Muscle layer of duodenum (tissue), 2 donors: Measurements from ENCODE around the gene KCNJ12.

Experiments
- H3K27ac ChIP-seq: one replicate; pipeline ENCODE4 v1.7.0; 2013; ENCODE audit warnings: mild to moderate bottlenecking, low read length
- H3K27me3 ChIP-seq: one replicate; pipeline ENCODE4 v1.7.0; 2013; ENCODE audit warnings: low read depth, mild to moderate bottlenecking, control low read depth, low read length
- H3K36me3 ChIP-seq, 2 donors: one replicate each; pipeline ENCODE4 v1.7.0; 2013; ENCODE audit warnings: low read length in 2 of 2, control low read depth in 1 of 2, mild to moderate bottlenecking in 1 of 2; ENCODE audit not compliant: insufficient read depth in 2 of 2, control insufficient read depth in 1 of 2
- H3K4me1 ChIP-seq, 2 donors: one replicate each; pipeline ENCODE4 v1.7.0; 2013; ENCODE audit warnings: low read length in 2 of 2, mild to moderate bottlenecking in 2 of 2, control low read depth in 1 of 2, moderate library complexity in 1 of 2; ENCODE audit not compliant: insufficient read depth in 2 of 2, control insufficient read depth in 1 of 2
- H3K4me3 ChIP-seq, 2 donors: one replicate each; pipeline ENCODE4 v1.7.0; 2013; ENCODE audit warnings: low read length in 2 of 2, low read depth in 1 of 2, mild to moderate bottlenecking in 1 of 2
- H3K9me3 ChIP-seq, 2 donors: one replicate each; pipeline ENCODE4 v1.7.0; 2013; ENCODE audit warnings: low read length in 2 of 2, control low read depth in 1 of 2, mild to moderate bottlenecking in 1 of 2; ENCODE audit not compliant: control insufficient read depth in 1 of 2
- donor health status: healthy.

Gene KCNJ12

DNA sequence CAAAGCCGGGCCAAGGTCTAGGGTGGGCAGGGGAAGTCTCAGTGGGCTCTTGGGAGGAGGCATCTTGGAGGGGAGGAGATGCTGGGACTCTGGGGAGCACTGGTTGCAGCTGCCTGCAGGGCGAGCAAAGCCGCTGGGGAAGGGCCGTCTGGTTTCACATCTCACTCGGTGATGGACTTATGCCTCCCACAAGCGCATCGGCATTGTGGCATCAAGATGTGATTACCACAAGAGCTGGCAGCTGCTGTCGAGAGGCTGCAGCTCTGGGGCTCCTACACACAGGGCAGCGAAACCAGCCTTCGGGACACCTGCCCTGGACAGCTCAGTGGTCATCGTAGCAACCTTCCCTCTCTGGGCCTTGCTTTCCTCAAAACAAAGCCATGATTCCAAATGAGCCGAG is 3.1 kb upstream of the KCNJ12 start:
- Histone ChIP-seq H3K9me3 (no peaks in the 10 kb centered on the region), H3K27ac (no peak overlapping the region), H3K36me3 (no peaks in the 10 kb centered on the region), H3K27me3 (peaks cover 19% of the 10 kb centered on the region), H3K4me3 (no peak overlapping the region), H3K4me1 (peaks cover 3 to 31% of the 10 kb centered on the region in 2 donors)

GRCh38 chr17:21373696-21374440 is 2.3 kb upstream of the KCNJ12 start:
- Histone ChIP-seq H3K36me3 (no peaks in the 10 kb centered on the region), H3K27ac (no peak overlapping the region), H3K4me1 (peaks cover 3 to 39% of the 10 kb centered on the region in 2 donors), H3K27me3 (peaks cover 28% of the 10 kb centered on the region), H3K4me3 (no peak overlapping the region), H3K9me3 (no peaks in the 10 kb centered on the region)

- Histone ChIP-seq H3K27ac (no peak overlapping the region), H3K9me3 (no peaks in the 10 kb centered on the region), H3K27me3 (peaks cover 28% of the 10 kb centered on the region), H3K36me3 (no peaks in the 10 kb centered on the region), H3K4me3 (no peak overlapping the region), H3K4me1 (peaks cover 3 to 46% of the 10 kb centered on the region in 2 donors)
Measured at GRCh38 chr17:21374441-21375161, 1.6 kb upstream of the KCNJ12 start.

DNA sequence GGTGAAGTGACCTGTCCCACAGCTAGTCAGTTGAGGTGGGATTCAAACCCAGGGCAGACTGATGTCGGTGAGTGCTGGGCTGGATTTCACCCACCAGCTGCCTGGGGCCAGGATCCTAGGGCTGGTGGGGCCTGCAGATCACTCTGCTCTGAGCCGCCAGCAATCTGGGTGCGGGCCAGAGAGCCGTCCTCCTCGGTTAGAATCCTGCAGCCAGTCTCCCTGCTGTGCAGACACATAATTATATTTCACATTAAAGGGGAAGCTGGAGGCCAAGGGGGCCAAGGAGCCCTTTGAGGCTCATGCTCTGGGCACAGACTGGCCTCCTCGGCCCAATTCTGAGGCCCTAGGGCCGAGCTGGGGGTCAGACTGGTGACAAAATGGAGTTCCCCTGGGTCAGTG is 996 bp upstream of the KCNJ12 start:
- H3K4me3 ChIP-seq = no peak overlapping the region
- H3K27ac ChIP-seq = no peak overlapping the region
- H3K9me3 ChIP-seq = no peaks in the 10 kb centered on the region
- peaks cover 3 to 46% of the 10 kb centered on the region in 2 donors for H3K4me1 ChIP-seq
- peaks cover 28% of the 10 kb centered on the region for H3K27me3 ChIP-seq
- H3K36me3 ChIP-seq = no peaks in the 10 kb centered on the region

DNA sequence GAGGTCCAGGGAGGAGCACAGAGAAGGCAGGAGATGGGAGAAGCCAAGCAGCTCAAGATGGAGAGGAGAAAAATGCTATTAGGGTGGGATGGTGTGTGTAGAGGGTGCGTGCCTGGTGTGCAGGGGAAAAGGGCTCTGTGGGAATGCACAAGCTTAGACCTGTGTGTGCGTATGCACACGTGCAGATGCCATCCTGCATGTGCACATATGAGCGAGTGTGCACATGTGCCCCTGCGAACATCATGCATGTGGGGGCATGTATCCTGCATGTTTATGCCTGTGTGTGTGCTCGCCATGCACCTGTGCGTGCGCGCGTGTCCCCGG is 438 bp upstream of the KCNJ12 start:
- no peak overlapping the region for H3K27ac ChIP-seq
- peaks cover 28% of the 10 kb centered on the region for H3K27me3 ChIP-seq
- H3K36me3 ChIP-seq = no peaks in the 10 kb centered on the region
- H3K4me1 ChIP-seq = peaks cover 3 to 40% of the 10 kb centered on the region in 2 donors
- peak overlapping the region in 1 of 2 donors; percentile 67 for H3K4me3 ChIP-seq
- H3K9me3 ChIP-seq = no peaks in the 10 kb centered on the region

DNA sequence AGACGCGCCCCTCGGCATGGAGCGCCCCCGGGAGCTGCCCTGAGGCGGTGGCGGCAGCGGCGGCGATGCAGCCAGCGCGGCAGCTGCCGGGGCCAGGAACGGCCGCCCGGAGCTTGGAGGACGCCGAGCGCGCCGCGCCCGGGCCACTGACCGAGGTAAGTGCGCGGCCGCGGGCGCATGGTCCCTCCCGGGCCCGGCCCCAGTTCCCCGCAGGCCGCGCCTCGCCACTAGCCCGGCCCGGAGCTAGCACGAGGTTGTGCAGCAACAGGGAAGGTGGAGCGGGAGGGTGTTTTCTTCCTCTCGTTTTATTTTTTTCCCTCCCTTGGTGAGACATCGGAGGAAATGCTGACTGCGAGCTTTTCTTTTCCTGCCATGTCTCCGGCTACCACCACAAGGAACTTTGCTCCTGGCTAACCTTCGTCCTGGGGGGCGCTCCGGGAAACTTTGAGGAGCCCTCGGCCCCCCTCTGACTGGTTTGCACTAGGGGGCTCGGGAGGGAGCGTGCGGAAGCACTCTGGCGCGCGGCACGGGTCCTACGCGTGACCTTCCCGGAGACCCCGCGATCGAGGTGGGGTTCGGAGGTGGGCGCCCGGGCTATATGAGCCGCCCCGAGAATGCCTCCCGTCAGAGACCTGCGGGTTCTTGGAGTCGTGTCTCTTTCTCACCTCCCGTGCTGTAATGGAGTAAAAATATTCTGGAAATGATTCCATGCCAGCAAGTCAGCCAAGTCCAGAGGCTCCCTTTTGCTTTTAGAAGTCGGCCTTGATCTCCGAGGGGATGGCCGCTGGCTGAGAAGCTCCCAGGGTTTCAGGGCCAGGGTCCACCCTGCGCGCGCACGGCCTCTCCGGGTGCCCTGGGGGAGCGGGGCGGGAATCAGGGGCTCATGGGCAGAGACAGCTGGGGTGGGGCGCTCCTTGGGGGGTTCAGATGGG is 868 bp downstream of the KCNJ12 start:
- H3K27me3 ChIP-seq = peaks cover 28% of the 10 kb centered on the region
- H3K27ac ChIP-seq = no peak overlapping the region

DNA sequence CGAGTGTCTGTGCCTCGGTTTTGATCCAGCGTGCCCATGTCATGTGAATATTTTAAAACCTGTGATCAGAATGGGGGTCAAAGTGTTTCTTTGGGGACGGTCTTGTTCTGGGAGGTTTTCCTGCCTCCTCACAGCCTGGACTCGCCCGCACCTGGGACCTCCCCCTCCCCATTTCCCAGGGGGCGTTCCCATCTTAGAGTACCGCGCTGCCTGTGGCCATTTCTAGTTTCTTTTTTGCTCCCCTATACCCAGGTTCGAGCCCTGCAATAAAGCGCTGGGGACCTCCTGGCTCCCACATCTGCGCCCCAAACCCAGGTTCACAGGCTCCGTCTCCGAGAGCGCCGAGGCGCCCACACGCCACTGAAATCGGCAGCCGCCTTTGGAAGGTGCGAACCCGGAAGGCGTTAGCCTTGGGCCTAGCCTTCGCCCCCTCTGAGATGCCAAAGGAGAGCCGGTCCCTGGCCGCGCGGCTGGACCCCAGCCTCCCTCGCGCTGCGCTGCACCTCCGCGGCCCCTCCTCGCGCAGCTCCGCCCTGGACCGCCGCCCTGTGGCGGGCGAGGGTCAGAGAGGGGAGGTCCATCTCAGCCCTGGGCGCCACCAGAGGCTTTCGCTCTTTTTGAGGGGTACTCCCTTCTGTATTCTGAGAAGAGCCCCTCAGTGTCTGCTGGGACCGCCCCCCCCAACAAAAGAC is 1.7 kb downstream of the KCNJ12 start:
- Histone ChIP-seq H3K36me3 (no peaks in the 10 kb centered on the region), H3K4me3 (peak overlapping the region; percentile 37 to 67), H3K27ac (no peak overlapping the region), H3K27me3 (peaks cover 28% of the 10 kb centered on the region), H3K4me1 (peaks cover 3 to 38% of the 10 kb centered on the region in 2 donors), H3K9me3 (no peaks in the 10 kb centered on the region)

More for the DNA sequence above, 868 bp downstream of the KCNJ12 start:
- peaks cover 3 to 38% of the 10 kb centered on the region in 2 donors for H3K4me1 ChIP-seq
- H3K9me3 ChIP-seq = no peaks in the 10 kb centered on the region
- peak overlapping the region; percentile 37 to 67 for H3K4me3 ChIP-seq
- H3K36me3 ChIP-seq = no peaks in the 10 kb centered on the region

DNA sequence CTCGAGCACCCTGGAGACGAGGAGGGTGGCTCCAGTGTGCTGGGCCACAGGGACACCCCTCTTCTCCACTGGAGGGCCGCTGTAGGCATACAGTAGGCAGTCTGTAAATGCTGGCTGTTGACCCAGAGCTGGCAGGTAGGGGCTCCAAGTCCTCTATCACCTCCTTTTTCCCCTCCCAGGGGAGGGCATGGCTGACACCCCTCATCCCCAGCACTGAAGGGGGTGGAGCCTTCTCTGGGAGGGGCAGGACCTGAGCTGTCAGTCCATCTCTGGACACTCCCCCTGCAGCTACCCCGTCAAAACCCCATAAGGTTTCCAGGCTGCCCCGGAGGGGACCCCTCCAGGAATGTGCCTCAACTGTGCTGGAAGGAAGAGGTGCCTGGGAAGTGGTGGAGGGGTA is 2.4 kb downstream of the KCNJ12 start:
- Histone ChIP-seq H3K27me3 (peaks cover 26% of the 10 kb centered on the region), H3K36me3 (no peaks in the 10 kb centered on the region), H3K9me3 (no peaks in the 10 kb centered on the region), H3K4me1 (peaks cover 3 to 38% of the 10 kb centered on the region in 2 donors), H3K27ac (no peak overlapping the region), H3K4me3 (peak overlapping the region in 1 of 2 donors; percentile 67)

- Histone ChIP-seq H3K36me3 (no peaks in the 10 kb centered on the region), H3K9me3 (no peaks in the 10 kb centered on the region), H3K4me3 (no peak overlapping the region), H3K27ac (no peak overlapping the region), H3K27me3 (peaks cover 24% of the 10 kb centered on the region), H3K4me1 (peaks cover 3 to 38% of the 10 kb centered on the region in 2 donors)
Measured at GRCh38 chr17:21379080-21379711, 3.0 kb downstream of the KCNJ12 start.

DNA sequence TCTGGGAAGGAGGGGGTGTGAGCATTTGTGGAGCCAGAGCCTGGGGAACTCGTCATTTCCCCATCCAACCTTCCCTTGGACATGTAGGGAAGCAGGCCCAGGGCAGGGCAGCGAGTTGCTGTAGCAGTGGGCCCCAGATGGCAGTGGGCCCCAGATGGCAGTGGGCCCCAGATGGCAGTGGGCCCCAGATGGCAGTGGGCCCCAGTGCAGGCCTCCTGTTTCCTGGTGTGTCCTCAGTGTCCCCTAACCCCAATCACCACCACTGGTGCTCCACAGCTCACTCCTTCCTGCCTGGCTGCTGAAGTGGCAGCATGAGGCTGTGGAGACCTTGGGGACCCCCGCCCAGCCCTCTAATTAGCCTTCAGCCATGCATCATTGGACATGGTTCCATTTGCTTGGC is 4.5 kb downstream of the KCNJ12 start:
- no peak overlapping the region for H3K4me3 ChIP-seq
- H3K4me1 ChIP-seq = peaks cover 3 to 35% of the 10 kb centered on the region in 2 donors
- peaks cover 22% of the 10 kb centered on the region for H3K27me3 ChIP-seq
- H3K36me3 ChIP-seq = no peaks in the 10 kb centered on the region
- no peak overlapping the region for H3K27ac ChIP-seq
- H3K9me3 ChIP-seq = no peaks in the 10 kb centered on the region
